ENCODE data around the gene GPHA2. TPM values are rescaled to one million over a fixed set of nuclear protein-coding genes. Genes with fewer than 3 reads are reported as not detected.

Gene GPHA2
- polyA plus RNA-seq, 1 donor from 2014 or later, result not detected

DNA sequence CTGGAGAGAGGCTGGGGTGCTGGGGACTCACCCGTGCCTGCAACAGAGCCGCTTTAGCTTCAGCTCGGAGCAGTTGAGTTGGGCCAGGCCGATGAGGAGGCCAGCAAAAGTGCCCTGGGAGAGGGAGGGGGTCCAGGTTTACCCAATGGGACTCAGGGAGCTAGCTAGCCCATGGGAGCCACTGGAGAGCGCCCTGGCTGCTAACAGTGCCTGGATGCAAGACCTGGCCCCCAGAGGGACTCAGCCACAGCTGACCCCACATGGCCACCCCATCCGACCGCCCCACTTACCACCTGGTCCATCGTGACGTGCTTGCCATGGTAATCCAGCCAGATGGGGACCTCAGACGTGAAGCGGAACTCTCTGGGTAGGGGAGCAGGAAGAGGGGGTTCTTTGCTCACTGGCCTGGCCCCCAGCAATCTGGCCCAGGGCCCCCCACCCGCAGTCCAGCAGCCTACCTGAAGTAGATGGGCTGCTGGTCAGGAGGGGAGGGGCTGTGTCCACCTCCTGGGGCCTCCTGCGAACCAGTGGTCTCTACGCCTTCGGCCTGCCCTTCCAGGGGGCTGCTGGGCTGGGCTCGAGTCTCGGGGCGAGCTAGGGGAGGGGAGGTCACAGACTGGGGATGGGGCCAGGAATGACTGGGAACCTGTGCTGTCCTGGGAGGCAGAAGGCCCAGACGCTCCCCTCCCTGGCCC lies 38.2 kb downstream of the GPHA2 start:
- H3F3A ChIP-seq (ENCODE audit: insufficient read depth, low read length, poor library complexity, severe bottlenecking), result no peaks in the 10 kb centered on the region
- no peak for TF ChIP-seq SMC3 (conservative IDR thresholded peaks at IDR 0.05; ENCODE audit: poor library complexity)
- no peak for TF ChIP-seq POLR2AphosphoS5 (IDR thresholded peaks at IDR 0.05)
- TF ChIP-seq, protein P1, sequence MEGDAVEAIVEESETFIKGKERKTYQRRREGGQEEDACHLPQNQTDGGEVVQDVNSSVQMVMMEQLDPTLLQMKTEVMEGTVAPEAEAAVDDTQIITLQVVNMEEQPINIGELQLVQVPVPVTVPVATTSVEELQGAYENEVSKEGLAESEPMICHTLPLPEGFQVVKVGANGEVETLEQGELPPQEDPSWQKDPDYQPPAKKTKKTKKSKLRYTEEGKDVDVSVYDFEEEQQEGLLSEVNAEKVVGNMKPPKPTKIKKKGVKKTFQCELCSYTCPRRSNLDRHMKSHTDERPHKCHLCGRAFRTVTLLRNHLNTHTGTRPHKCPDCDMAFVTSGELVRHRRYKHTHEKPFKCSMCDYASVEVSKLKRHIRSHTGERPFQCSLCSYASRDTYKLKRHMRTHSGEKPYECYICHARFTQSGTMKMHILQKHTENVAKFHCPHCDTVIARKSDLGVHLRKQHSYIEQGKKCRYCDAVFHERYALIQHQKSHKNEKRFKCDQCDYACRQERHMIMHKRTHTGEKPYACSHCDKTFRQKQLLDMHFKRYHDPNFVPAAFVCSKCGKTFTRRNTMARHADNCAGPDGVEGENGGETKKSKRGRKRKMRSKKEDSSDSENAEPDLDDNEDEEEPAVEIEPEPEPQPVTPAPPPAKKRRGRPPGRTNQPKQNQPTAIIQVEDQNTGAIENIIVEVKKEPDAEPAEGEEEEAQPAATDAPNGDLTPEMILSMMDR (IDR thresholded peaks at IDR 0.05; ENCODE audit: poor library complexity, severe bottlenecking), result no peak
- TF ChIP-seq, protein P2, sequence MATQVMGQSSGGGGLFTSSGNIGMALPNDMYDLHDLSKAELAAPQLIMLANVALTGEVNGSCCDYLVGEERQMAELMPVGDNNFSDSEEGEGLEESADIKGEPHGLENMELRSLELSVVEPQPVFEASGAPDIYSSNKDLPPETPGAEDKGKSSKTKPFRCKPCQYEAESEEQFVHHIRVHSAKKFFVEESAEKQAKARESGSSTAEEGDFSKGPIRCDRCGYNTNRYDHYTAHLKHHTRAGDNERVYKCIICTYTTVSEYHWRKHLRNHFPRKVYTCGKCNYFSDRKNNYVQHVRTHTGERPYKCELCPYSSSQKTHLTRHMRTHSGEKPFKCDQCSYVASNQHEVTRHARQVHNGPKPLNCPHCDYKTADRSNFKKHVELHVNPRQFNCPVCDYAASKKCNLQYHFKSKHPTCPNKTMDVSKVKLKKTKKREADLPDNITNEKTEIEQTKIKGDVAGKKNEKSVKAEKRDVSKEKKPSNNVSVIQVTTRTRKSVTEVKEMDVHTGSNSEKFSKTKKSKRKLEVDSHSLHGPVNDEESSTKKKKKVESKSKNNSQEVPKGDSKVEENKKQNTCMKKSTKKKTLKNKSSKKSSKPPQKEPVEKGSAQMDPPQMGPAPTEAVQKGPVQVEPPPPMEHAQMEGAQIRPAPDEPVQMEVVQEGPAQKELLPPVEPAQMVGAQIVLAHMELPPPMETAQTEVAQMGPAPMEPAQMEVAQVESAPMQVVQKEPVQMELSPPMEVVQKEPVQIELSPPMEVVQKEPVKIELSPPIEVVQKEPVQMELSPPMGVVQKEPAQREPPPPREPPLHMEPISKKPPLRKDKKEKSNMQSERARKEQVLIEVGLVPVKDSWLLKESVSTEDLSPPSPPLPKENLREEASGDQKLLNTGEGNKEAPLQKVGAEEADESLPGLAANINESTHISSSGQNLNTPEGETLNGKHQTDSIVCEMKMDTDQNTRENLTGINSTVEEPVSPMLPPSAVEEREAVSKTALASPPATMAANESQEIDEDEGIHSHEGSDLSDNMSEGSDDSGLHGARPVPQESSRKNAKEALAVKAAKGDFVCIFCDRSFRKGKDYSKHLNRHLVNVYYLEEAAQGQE (IDR thresholded peaks at IDR 0.05; ENCODE audit: borderline replicate concordance), result no peak
- no peak for TF ChIP-seq RAD21 (conservative IDR thresholded peaks at IDR 0.05)
- TF ChIP-seq EZH2 (IDR thresholded peaks at IDR 0.05; ENCODE audit: borderline replicate concordance, insufficient read depth, low read length, poor library complexity, severe bottlenecking), result no peak
- no peak for TF ChIP-seq EP300 (conservative IDR thresholded peaks at IDR 0.05; ENCODE audit: poor library complexity, severe bottlenecking)
- TF ChIP-seq MXI1 (conservative IDR thresholded peaks at IDR 0.05; ENCODE audit: poor library complexity, severe bottlenecking), result no peak
- TF ChIP-seq TAF1 (IDR thresholded peaks at IDR 0.05; ENCODE audit: low read depth), result no peak
- no peaks in the 10 kb centered on the region for H3K36me3 ChIP-seq (ENCODE audit: insufficient read depth, low read length)
- H3K27me3 ChIP-seq (ENCODE audit: insufficient read depth, low read depth, low read length), result no peaks in the 10 kb centered on the region
- no peak overlapping the region for H3K4me2 ChIP-seq (ENCODE audit: low read length)
- no peaks in the 10 kb centered on the region for H3K9me2 ChIP-seq (ENCODE audit: insufficient read depth, low read length)
- H3K27ac ChIP-seq (ENCODE audit: low read length), result no peak overlapping the region
- H3K4me3 ChIP-seq (ENCODE audit: low read length), result no peak overlapping the region
- H3K9ac ChIP-seq (ENCODE audit: low read length), result no peak overlapping the region
- no peaks in the 10 kb centered on the region for H4K20me1 ChIP-seq (ENCODE audit: insufficient read depth)
- no peaks in the 10 kb centered on the region for H3K9me3 ChIP-seq (ENCODE audit: low read length)
- H2AFZ ChIP-seq (ENCODE audit: low read depth, low read length), result no peak overlapping the region
- no peaks in the 10 kb centered on the region for H3K79me2 ChIP-seq (replicated peaks; ENCODE audit: insufficient read depth, low read length)

GRCh38 chr11:64896448-64897022 lies 39.2 kb downstream of the GPHA2 start:
- H3K79me2 ChIP-seq (replicated peaks; ENCODE audit: insufficient read depth, low read length), result no peaks in the 10 kb centered on the region
- H4K20me1 ChIP-seq (ENCODE audit: insufficient read depth), result no peaks in the 10 kb centered on the region
- no peaks in the 10 kb centered on the region for H3F3A ChIP-seq (ENCODE audit: insufficient read depth, low read length, poor library complexity, severe bottlenecking)
- no peak overlapping the region for H3K9ac ChIP-seq (ENCODE audit: low read length)
- H3K9me3 ChIP-seq (ENCODE audit: low read length), result no peaks in the 10 kb centered on the region
- no peaks in the 10 kb centered on the region for H3K36me3 ChIP-seq (ENCODE audit: insufficient read depth, low read length)
- H3K4me3 ChIP-seq (ENCODE audit: low read length), result no peak overlapping the region
- no peaks in the 10 kb centered on the region for H3K27me3 ChIP-seq (ENCODE audit: insufficient read depth, low read depth, low read length)
- no peaks in the 10 kb centered on the region for H3K9me2 ChIP-seq (ENCODE audit: insufficient read depth, low read length)
- no peak overlapping the region for H2AFZ ChIP-seq (ENCODE audit: low read depth, low read length)
- TF ChIP-seq SMC3 (conservative IDR thresholded peaks at IDR 0.05; ENCODE audit: poor library complexity) (no peak), MXI1 (conservative IDR thresholded peaks at IDR 0.05; ENCODE audit: poor library complexity, severe bottlenecking) (no peak), EP300 (conservative IDR thresholded peaks at IDR 0.05; ENCODE audit: poor library complexity, severe bottlenecking) (no peak), POLR2AphosphoS5 (IDR thresholded peaks at IDR 0.05) (no peak), EZH2 (IDR thresholded peaks at IDR 0.05; ENCODE audit: borderline replicate concordance, insufficient read depth, low read length, poor library complexity, severe bottlenecking) (no peak), RAD21 (conservative IDR thresholded peaks at IDR 0.05) (no peak), TAF1 (IDR thresholded peaks at IDR 0.05; ENCODE audit: low read depth) (no peak)
- TF ChIP-seq, protein P1 (IDR thresholded peaks at IDR 0.05; ENCODE audit: poor library complexity, severe bottlenecking), result no peak
- TF ChIP-seq, protein P2 (IDR thresholded peaks at IDR 0.05; ENCODE audit: borderline replicate concordance), result no peak
- no peak overlapping the region for H3K4me2 ChIP-seq (ENCODE audit: low read length)
- H3K27ac ChIP-seq (ENCODE audit: low read length), result no peak overlapping the region
